Dendritic cell treated with granulocyte-macrophage colony-stimulating factor and Interleukin-4, amounts not matched to agents 40 ng/mL and 50 ng/mL, for 4 days (primary cell): ENCODE measurements around the gene CRABP1.
A peak's percentile ranks its signal among the peaks of the same experiment; 100 is the strongest.

Experiments used
- H3K27ac Mint-ChIP-seq: one replicate; pipeline ENCODE4 v1.8.0; 2022; ENCODE audit warnings: mild to moderate bottlenecking, mixed read lengths
- H3K27me3 Mint-ChIP-seq: one replicate; pipeline ENCODE4 v1.8.0; 2022; ENCODE audit warnings: mild to moderate bottlenecking, mixed read lengths
- H3K36me3 Mint-ChIP-seq: one replicate; pipeline ENCODE4 v1.8.0; 2022; ENCODE audit warnings: low read depth, mixed read lengths
- H3K4me1 Mint-ChIP-seq: one replicate; pipeline ENCODE4 v1.8.0; 2022; ENCODE audit warnings: low read depth, mixed read lengths
- H3K4me3 Mint-ChIP-seq: one replicate; pipeline ENCODE4 v1.8.0; 2022; ENCODE audit warnings: mild to moderate bottlenecking, moderate library complexity, mixed read lengths
- H3K9me3 Mint-ChIP-seq: one replicate; pipeline ENCODE4 v1.8.0; 2022; ENCODE audit warnings: mixed read lengths
- intact Hi-C: fragments of 100-400 bp; cut with micrococcal nuclease; formaldehyde crosslinking; loops from one replicate; pipeline ENCODE4 v1.15.0; 2022

Gene CRABP1

GRCh38 chr15:78345396-78346125 lies 5.4 kb downstream of the CRABP1 start:
- H3K27ac Mint-ChIP-seq: no peak overlapping the region
- intact Hi-C loops: no loop called here
- no peak overlapping the region for H3K4me3 Mint-ChIP-seq
- H3K36me3 Mint-ChIP-seq: no peaks in the 10 kb centered on the region
- H3K27me3 Mint-ChIP-seq: peaks cover 28% of the 10 kb centered on the region
- no peaks in the 10 kb centered on the region for H3K9me3 Mint-ChIP-seq
- H3K4me1 Mint-ChIP-seq: peaks cover 5% of the 10 kb centered on the region

GRCh38 chr15:78347586-78348543 lies 7.7 kb downstream of the CRABP1 start:
- H3K27me3 Mint-ChIP-seq: peaks cover 6% of the 10 kb centered on the region
- H3K4me1 Mint-ChIP-seq: no peaks in the 10 kb centered on the region

GRCh38 chr15:78350058-78350457 lies 9.9 kb downstream of the CRABP1 start:
- no peaks in the 10 kb centered on the region for H3K4me1 Mint-ChIP-seq
- H3K27me3 Mint-ChIP-seq: peaks cover 3% of the 10 kb centered on the region
- intact Hi-C loops: no loop called here
- H3K36me3 Mint-ChIP-seq: no peaks in the 10 kb centered on the region
- H3K27ac Mint-ChIP-seq: no peak overlapping the region
- H3K9me3 Mint-ChIP-seq: no peaks in the 10 kb centered on the region
- no peak overlapping the region for H3K4me3 Mint-ChIP-seq

More at GRCh38 chr15:78347586-78348543, 7.7 kb downstream of the CRABP1 start:
- Mint-ChIP-seq H3K27ac (no peak overlapping the region), H3K36me3 (no peaks in the 10 kb centered on the region), H3K4me3 (no peak overlapping the region), H3K9me3 (no peaks in the 10 kb centered on the region)
- intact Hi-C loops: no loop called here

- Mint-ChIP-seq H3K36me3 (no peaks in the 10 kb centered on the region), H3K27ac (no peak overlapping the region), H3K4me1 (no peaks in the 10 kb centered on the region), H3K27me3 (peaks cover 5% of the 10 kb centered on the region), H3K4me3 (no peak overlapping the region), H3K9me3 (no peaks in the 10 kb centered on the region)
- intact Hi-C loops: no loop called here
These were observed 11.4 kb downstream of the CRABP1 start for GRCh38 chr15:78351539-78351938.

GRCh38 chr15:78353093-78353492 lies 12.9 kb downstream of the CRABP1 start:
- no peaks in the 10 kb centered on the region for H3K9me3 Mint-ChIP-seq
- H3K27ac Mint-ChIP-seq: no peak overlapping the region
- intact Hi-C loops: no loop called here
- no peaks in the 10 kb centered on the region for H3K36me3 Mint-ChIP-seq
- no peaks in the 10 kb centered on the region for H3K4me1 Mint-ChIP-seq
- peaks cover 5% of the 10 kb centered on the region for H3K27me3 Mint-ChIP-seq
- H3K4me3 Mint-ChIP-seq: no peak overlapping the region

GRCh38 chr15:78355177-78355576 lies 15.0 kb downstream of the CRABP1 start:
- no peaks in the 10 kb centered on the region for H3K9me3 Mint-ChIP-seq
- H3K4me3 Mint-ChIP-seq: no peak overlapping the region
- intact Hi-C loops: no loop called here
- no peaks in the 10 kb centered on the region for H3K36me3 Mint-ChIP-seq
- H3K4me1 Mint-ChIP-seq: peaks cover under 1% of the 10 kb centered on the region
- peaks cover 5% of the 10 kb centered on the region for H3K27me3 Mint-ChIP-seq
- H3K27ac Mint-ChIP-seq: no peak overlapping the region

- Mint-ChIP-seq H3K36me3 (no peaks in the 10 kb centered on the region), H3K4me3 (no peak overlapping the region), H3K27ac (no peak overlapping the region), H3K27me3 (peaks cover 5% of the 10 kb centered on the region), H3K9me3 (no peaks in the 10 kb centered on the region), H3K4me1 (peaks cover 29% of the 10 kb centered on the region)
- intact Hi-C loops: no loop called here
These were observed 18.1 kb downstream of the CRABP1 start for GRCh38 chr15:78358102-78358870.

GRCh38 chr15:78359041-78359808 lies 19.1 kb downstream of the CRABP1 start:
- H3K27me3 Mint-ChIP-seq: peaks cover 5% of the 10 kb centered on the region
- no peak overlapping the region for H3K27ac Mint-ChIP-seq
- H3K4me3 Mint-ChIP-seq: no peak overlapping the region
- no peaks in the 10 kb centered on the region for H3K9me3 Mint-ChIP-seq
- intact Hi-C loops: no loop called here
- H3K36me3 Mint-ChIP-seq: no peaks in the 10 kb centered on the region
- H3K4me1 Mint-ChIP-seq: peaks cover 29% of the 10 kb centered on the region

- no peaks in the 10 kb centered on the region for H3K36me3 Mint-ChIP-seq
- no peaks in the 10 kb centered on the region for H3K27me3 Mint-ChIP-seq
- no peak overlapping the region for H3K4me3 Mint-ChIP-seq
- intact Hi-C loops: no loop called here
- H3K27ac Mint-ChIP-seq: peak overlapping the region; percentile 13
- H3K4me1 Mint-ChIP-seq: peaks cover 29% of the 10 kb centered on the region
- H3K9me3 Mint-ChIP-seq: no peaks in the 10 kb centered on the region
These were observed 20.2 kb downstream of the CRABP1 start for GRCh38 chr15:78360367-78360801.

GRCh38 chr15:78360958-78361718 lies 21.0 kb downstream of the CRABP1 start:
- Mint-ChIP-seq H3K27ac (peak overlapping the region; percentile 13), H3K4me3 (no peak overlapping the region), H3K4me1 (peaks cover 29% of the 10 kb centered on the region), H3K27me3 (no peaks in the 10 kb centered on the region), H3K36me3 (no peaks in the 10 kb centered on the region), H3K9me3 (no peaks in the 10 kb centered on the region)
- intact Hi-C loops: no loop called here

GRCh38 chr15:78361771-78362506 lies 21.8 kb downstream of the CRABP1 start:
- Mint-ChIP-seq H3K9me3 (no peaks in the 10 kb centered on the region), H3K4me1 (peaks cover 29% of the 10 kb centered on the region), H3K27me3 (no peaks in the 10 kb centered on the region), H3K4me3 (no peak overlapping the region), H3K36me3 (no peaks in the 10 kb centered on the region), H3K27ac (no peak overlapping the region)
- intact Hi-C loops: no loop called here

- H3K27me3 Mint-ChIP-seq: no peaks in the 10 kb centered on the region
- no peak overlapping the region for H3K4me3 Mint-ChIP-seq
- peaks cover 29% of the 10 kb centered on the region for H3K4me1 Mint-ChIP-seq
- H3K9me3 Mint-ChIP-seq: no peaks in the 10 kb centered on the region
- H3K36me3 Mint-ChIP-seq: no peaks in the 10 kb centered on the region
- intact Hi-C loops: no loop called here
- no peak overlapping the region for H3K27ac Mint-ChIP-seq
These were observed 22.7 kb downstream of the CRABP1 start for GRCh38 chr15:78362716-78363380.
